GM19239 (cell line): ENCODE measurements around the gene AMY2B.
"Not testable (repeated sequence)": the region's sequence is repeated elsewhere in the genome, so short reads cannot be mapped to it uniquely, and the experiment has no call there.

ENCODE experiments used
- DNase-seq: peaks from one replicate; pipeline ENCODE4 v3.0.0; 2011; ENCODE audit warnings: low spot score; ENCODE audit not compliant: insufficient read length
- FAIRE-seq: peaks from 2 replicates; lab custom pipeline; 2011; peaks lifted over from hg19 to GRCh38; lab: Jason Lieb, UNC

AMY2B gene

GRCh38 chr1:103616362-103616761, 45.0 kb downstream of the AMY2B start:
- DNase-seq (no peak), FAIRE-seq (no peak)

- not testable (repeated sequence) for DNase-seq, FAIRE-seq
Measured at GRCh38 chr1:103616994-103617477, 45.6 kb downstream of the AMY2B start, which contains the start of gene AMY2A. AMY2A (plus strand) TSS chr1:103617427; CDS start chr1:103617441, 14 bp downstream.

- DNase-seq, FAIRE-seq: not testable (repeated sequence)
Measured at GRCh38 chr1:103627436-103627835, 56.0 kb downstream of the AMY2B start.
